Kidney tubule cell (primary cell): ENCODE measurements around the gene SOX6.
"Not testable (repeated sequence)": the region's sequence is repeated elsewhere in the genome, so short reads cannot be mapped to it uniquely, and the experiment has no call there.

Experiments
- DNase-seq: peaks from one replicate; pipeline ENCODE4 v3.0.0-alpha.2; 2018; ENCODE audit warnings: low spot score

SOX6 gene

DNA sequence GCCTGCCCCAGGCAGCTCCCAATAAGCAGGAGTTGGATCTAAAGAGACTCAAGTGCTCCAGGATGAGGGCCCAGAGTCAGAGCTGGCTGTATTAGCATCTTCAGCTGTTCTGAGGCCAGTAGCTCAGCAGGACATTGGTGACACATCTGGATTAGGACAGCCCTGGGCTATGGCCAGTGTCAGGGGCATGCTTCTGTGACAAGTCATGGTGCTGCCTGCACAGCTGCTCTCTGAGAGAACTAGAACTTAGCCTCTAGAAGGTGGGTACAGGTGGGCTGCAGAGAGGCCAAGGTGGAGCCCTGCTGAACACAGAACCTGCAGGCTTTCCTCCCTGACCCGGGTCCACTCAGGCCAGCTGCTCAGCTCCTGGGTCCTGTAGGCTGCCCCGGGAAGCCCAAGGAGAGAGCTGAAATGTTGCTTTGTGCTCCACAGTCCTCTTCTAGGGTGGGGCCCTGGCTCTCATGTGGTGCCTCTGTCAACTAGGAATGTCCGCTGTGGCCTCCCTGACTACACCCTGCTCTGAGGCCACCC lies 426.9 kb downstream of the SOX6 start:
- DNase-seq, result no peak

DNA sequence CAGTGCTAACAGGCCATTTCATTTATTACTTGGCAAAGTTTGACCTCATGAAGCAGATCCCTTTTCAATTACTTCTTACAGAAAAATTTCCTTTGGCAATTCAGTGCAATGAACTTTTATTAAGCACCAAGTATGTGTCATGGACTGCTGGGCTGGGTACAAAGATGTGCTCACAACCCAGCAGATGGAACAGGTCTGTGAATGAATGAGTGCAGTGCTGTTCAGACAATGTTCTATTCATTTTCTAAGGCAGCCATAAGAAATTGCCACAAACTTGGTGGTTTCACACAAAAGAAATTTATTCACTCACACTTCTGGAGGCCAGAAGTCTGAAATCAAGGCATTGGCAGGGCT lies 428.5 kb downstream of the SOX6 start:
- no peak for DNase-seq

DNA sequence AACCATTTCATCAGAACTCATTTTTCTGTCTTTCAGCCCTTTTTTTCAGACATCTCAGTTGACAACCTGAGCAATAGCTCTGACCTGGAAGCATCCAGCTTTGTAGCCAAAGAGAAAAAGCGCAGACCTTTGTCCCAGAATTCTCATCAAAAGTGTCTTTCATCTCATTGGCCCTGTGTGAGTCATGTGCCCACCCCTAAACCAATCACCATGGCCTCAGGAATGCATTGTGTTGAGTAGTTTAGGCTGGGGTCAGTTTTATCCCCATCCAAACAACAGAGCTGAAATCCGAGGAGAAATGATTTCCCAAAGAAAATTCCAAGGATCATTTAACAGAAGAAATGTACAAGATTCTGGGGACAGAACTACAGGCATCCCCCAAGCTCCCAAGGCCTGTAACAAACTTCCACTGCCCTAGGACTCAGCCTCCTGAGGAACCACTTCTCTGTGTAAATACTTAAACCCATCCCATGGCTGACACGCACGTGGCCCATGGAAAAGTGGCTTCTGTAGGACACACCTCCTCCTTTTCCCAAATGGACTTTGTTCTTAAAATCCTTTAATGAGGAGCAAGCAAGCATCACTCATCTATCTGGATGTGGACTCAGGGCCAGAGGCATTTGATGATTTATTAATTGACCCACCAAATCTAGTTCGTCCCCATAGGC lies 429.0 kb downstream of the SOX6 start:
- DNase-seq, result no peak

DNA sequence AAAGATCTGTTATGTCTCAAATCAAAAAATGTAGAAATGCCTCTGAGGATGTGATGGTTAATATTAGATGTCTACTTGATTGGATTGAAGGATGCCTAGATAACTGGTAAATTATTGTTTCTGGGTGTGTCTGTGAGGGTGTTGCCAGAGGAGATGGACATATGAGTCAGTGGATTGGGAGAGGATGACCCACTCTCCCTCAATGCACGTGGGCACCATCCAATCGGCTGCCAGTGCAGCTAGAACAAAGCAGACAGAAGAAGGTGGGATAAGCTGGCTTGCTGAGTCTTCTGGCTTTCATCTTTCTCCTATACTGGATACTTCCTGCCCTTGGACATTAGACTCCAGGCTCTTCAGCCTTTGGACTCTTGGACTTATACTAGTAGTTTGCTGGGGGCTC lies 430.3 kb downstream of the SOX6 start:
- no peak for DNase-seq

DNA sequence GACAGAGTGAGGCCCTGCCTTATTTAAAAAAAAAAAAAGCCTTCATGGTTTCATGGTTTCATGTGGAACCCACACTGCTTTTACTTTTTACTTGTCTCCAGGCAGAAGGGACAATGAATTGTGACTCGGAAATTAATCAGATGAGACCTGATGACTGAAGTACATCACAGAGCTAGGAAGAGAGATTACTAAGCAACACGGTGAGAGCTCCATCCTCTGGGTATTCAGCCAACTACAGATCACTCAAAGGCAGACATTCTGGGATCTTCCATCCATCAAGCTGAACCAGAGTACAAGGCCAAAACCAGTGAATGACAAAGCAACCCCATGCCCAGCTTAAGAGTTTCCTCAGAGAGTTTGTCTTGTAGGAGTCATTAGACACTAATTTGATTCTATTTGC lies 433.2 kb downstream of the SOX6 start:
- DNase-seq, result peak; percentile 66

DNA sequence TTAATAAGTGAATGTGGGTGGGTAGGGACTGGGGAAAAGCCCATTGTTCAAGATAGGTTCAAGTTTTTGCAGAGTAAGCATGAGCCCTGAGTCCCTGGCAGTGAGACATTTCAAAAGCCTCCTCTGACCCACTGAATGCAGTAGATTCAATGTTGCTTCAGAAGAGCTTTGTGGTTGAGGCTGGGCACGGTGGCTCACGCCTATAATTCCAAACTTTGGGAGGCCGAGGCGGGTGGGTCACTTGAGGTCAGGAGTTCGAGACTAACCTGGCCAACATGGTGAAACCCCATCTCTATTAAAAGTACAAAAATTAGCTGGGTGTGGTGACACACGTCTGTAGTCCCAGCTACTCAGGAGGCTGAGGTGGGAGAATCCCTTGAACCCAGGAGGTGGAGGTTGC lies 433.6 kb downstream of the SOX6 start:
- not testable (repeated sequence) for DNase-seq

DNA sequence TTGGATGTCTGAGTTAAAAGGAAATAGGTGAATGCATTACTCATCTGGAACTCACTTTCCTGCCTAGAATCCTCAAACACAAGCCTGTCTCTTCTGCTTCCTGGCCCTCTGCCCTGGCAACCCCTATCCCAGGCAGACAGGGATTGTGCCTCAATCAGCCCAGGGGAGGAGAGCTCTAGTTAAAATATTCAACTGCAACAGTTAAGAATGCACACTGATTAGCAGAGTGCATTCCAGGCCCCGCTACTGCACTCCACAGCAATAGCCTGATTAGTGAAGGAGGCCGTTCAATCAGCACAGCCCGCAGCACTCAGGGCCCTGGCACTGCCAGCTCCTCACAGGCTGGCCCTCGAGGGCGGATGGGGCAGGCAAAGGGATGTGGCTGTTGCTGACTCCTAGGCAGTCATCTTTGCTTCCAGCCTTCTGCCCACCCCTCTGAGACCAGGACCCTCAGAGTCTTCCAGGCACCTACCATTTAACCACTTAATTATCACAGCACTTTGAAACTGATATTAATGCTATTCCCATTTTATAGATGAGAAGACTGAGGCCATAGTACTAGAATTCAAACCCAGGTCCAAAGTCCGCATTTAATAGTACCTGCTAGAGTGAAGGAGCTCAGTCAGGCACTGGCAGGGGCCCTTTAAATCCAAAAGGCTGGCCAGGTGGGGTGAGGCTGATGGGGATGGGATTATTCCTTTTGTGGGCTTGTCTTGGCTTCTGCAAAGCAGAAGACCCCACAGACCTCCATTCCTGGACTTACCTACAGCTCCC lies 435.3 kb downstream of the SOX6 start:
- peak; percentile 80 for DNase-seq

DNA sequence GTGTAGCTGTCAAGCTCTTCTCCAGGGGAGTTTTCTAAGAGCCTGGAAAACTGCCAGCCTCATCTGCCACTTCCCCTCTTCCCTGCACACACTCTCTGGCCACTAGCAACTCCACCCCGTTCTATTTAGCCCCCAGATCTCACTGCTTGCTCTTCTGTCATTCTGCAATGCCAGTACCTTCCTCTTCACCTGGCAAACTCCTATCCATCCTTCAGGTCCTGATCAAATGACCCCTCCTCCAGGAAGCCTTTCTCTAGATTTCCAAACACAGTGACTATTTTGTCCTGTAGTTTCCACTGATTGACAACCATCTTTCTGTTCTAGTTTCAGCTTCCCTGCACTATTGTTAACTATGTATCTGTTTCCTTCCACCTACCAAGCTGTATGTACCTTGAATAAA lies 437.7 kb downstream of the SOX6 start:
- DNase-seq, result no peak

DNA sequence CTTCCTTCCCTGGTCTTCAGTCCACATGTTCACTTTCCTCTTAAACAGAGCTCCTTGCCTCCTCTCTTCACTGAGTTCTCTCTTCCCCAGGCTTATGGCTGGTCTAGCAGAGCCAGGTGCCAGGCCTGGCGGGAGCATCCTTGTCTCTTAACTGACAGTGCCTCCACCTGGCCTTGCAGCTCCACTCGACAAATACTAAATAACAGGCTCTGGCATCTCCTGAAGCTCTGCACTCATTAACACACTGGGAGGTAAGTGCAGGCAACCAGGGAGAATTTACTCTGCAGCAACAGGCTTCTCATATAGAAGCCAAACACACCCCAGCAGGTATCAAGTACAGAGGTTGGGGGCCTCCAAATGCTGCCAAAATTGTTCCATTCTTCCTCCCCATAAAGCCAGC lies 438.1 kb downstream of the SOX6 start:
- DNase-seq, result no peak
